Sigmoid colon (tissue), 7 donors: ENCODE results near the gene NR2F1-AS1. TPM values are rescaled to one million over a fixed set of nuclear protein-coding genes. Genes with fewer than 3 reads are reported as not detected.

Source experiments
- DNase-seq: peaks from one replicate; pipeline ENCODE4 v3.0.0-alpha.2; 2019
- H3K27ac ChIP-seq, 4 donors: fragments of 200-600 bp; sonication (generic); one replicate each; pipeline ENCODE4 v1.5.1; 2016 to 2019; ENCODE audit warnings: mild to moderate bottlenecking in 1 of 4
- H3K27me3 ChIP-seq, 3 donors: fragments of 200-600 bp; sonication (generic); one replicate each; pipeline ENCODE4 v1.5.1; 2019; ENCODE audit warnings: mild to moderate bottlenecking in 1 of 3
- H3K36me3 ChIP-seq, 4 donors: fragments of 200-600 bp; sonication (generic); one replicate each; pipeline ENCODE4 v1.5.1; 2016 to 2019
- H3K4me1 ChIP-seq, 4 donors: fragments of 200-600 bp; sonication (generic); one replicate each; pipeline ENCODE4 v1.5.1; 2017 to 2019
- H3K4me3 ChIP-seq, 4 donors: fragments of 200-600 bp; sonication (generic); one replicate each; pipeline ENCODE4 v1.5.1; 2017 to 2019; ENCODE audit warnings: mild to moderate bottlenecking in 2 of 4, moderate library complexity in 1 of 4
- H3K9me3 ChIP-seq, 4 donors: fragments of 200-600 bp in 3 of 4; sonication (generic) in 3 of 4; one replicate each; pipeline versions ENCODE4 v1.5.1 to v1.6.1; 2013 to 2019
- CTCF ChIP-seq, 4 experiments: fragments of 450-650 bp in 3 of 4; fragments of 200-600 bp in 1 of 4; IDR thresholded peaks; one replicate each; pipeline ENCODE4 v1.5.1; 2016 to 2019; ENCODE audit warnings: antibody characterized with exemption in 4 of 4, mild to moderate bottlenecking in 3 of 4, moderate library complexity in 2 of 4
- EP300 ChIP-seq, 4 donors: sonication (generic); formaldehyde crosslinking; IDR thresholded peaks; one replicate each; pipeline ENCODE4 v1.6.1; 2017; ENCODE audit warnings: antibody characterized with exemption in 4 of 4
- POLR2A ChIP-seq, 2 donors: fragments of 450-650 bp; IDR thresholded peaks; one replicate each; pipeline ENCODE4 v1.6.1; 2016; ENCODE audit warnings: antibody characterized with exemption in 2 of 2, mild to moderate bottlenecking in 2 of 2, moderate library complexity in 2 of 2
- POLR2AphosphoS5 ChIP-seq, 4 donors: sonication (generic); formaldehyde crosslinking; IDR thresholded peaks; one replicate each; pipeline ENCODE4 v1.6.1; 2017; ENCODE audit warnings: antibody characterized with exemption in 4 of 4
- WGBS, 2 donors: extraction: QIAGEN DNeasy Blood & Tissue Kit; methylation state at CpG; one replicate each; pipeline ENCODE4 v1.1.7; 2013; 5-methylcytosine and 5-hydroxymethylcytosine counted together
- intact Hi-C: fragments of 100-400 bp; cut with DNase I; formaldehyde crosslinking; loops from one replicate; pipeline ENCODE4 v1.15.1; 2023
- polyA plus RNA-seq, 3 donors: library from polyadenylated mRNA; stranded (reverse); fragments of 200-250 nt; gene quantifications; one replicate each; pipeline ENCODE4 v1.2.3, GENCODE V29; 2013
- total RNA-seq, 4 donors: library from RNA; depleted of rRNA; stranded (reverse); fragments of >200 nt; gene quantifications; one replicate each; pipeline ENCODE4 v1.1.0, GENCODE V29; 2016
- donor health status: healthy with polysubstance abuse.
- donor health status: Bipolar disorder and iron deficiency.
- donor health status: healthy.

The NR2F1-AS1 gene
- total and polyA plus RNA-seq, 7 donors, result 1.4 to 15.2 (median 8.9) TPM

- DNase-seq, result no peak
- peaks cover 0 to 22% (median 18%) of the 10 kb centered on the region in 4 donors for H3K4me1 ChIP-seq
- no peaks in the 10 kb centered on the region for H3K9me3 ChIP-seq
- H3K36me3 ChIP-seq, result no peaks in the 10 kb centered on the region
- H3K4me3 ChIP-seq, result no peak overlapping the region
- 8 to 11% methylated on average over 19 of the region's 19 CpGs for WGBS, 2 donors
- H3K27me3 ChIP-seq, result peaks cover 39 to 100% (median 77%) of the 10 kb centered on the region in 3 donors
- intact Hi-C loops, result no loop called here
- TF ChIP-seq EP300 (IDR thresholded peaks at IDR 0.05), result no peak
- TF ChIP-seq POLR2A (IDR thresholded peaks at IDR 0.05), result no peak
- peak in 1 of 4 experiments; percentile 22 for TF ChIP-seq CTCF (IDR thresholded peaks at IDR 0.05)
- peak in 1 of 4 donors; percentile 12 for TF ChIP-seq POLR2AphosphoS5 (IDR thresholded peaks at IDR 0.05)
- peak overlapping the region in 1 of 4 donors; percentile 68 for H3K27ac ChIP-seq
Measured at GRCh38 chr5:93607367-93608258, 26.6 kb upstream of the NR2F1-AS1 start.

- Histone ChIP-seq H3K27ac (no peak overlapping the region), H3K9me3 (no peaks in the 10 kb centered on the region), H3K4me3 (no peak overlapping the region), H3K36me3 (no peaks in the 10 kb centered on the region), H3K27me3 (peaks cover 32 to 100% (median 64%) of the 10 kb centered on the region in 3 donors), H3K4me1 (peaks cover 0 to 15% (median 10%) of the 10 kb centered on the region in 4 donors)
- TF ChIP-seq POLR2AphosphoS5 (IDR thresholded peaks at IDR 0.05) (no peak), POLR2A (IDR thresholded peaks at IDR 0.05) (no peak), CTCF (IDR thresholded peaks at IDR 0.05) (no peak), EP300 (IDR thresholded peaks at IDR 0.05) (no peak)
- DNase-seq, result no peak
- intact Hi-C loops, result no loop called here
Measured at GRCh38 chr5:93606382-93606752, 25.3 kb upstream of the NR2F1-AS1 start.

GRCh38 chr5:93604644-93605515, 23.9 kb upstream of the NR2F1-AS1 start:
- Histone ChIP-seq H3K36me3 (no peaks in the 10 kb centered on the region), H3K27me3 (peaks cover 24 to 98% (median 50%) of the 10 kb centered on the region in 3 donors), H3K4me1 (peaks cover 0 to 15% (median 10%) of the 10 kb centered on the region in 4 donors), H3K4me3 (no peak overlapping the region), H3K9me3 (no peaks in the 10 kb centered on the region), H3K27ac (peak overlapping the region in 1 of 4 donors; percentile 80)
- 23 to 31% methylated on average over 10 of the region's 10 CpGs for WGBS, 2 donors
- DNase-seq, result no peak
- intact Hi-C loops, result no loop called here
- TF ChIP-seq POLR2A (IDR thresholded peaks at IDR 0.05) (no peak), EP300 (IDR thresholded peaks at IDR 0.05) (no peak), POLR2AphosphoS5 (IDR thresholded peaks at IDR 0.05) (no peak), CTCF (IDR thresholded peaks at IDR 0.05) (no peak)

- DNase-seq, result peak; percentile 71
- H3K9me3 ChIP-seq, result no peaks in the 10 kb centered on the region
- H3K36me3 ChIP-seq, result no peaks in the 10 kb centered on the region
- peaks cover 0 to 15% (median 10%) of the 10 kb centered on the region in 4 donors for H3K4me1 ChIP-seq
- peaks cover 16 to 95% (median 42%) of the 10 kb centered on the region in 3 donors for H3K27me3 ChIP-seq
- 10 to 14% methylated on average over 58 of the region's 58 CpGs for WGBS, 2 donors
- no peak for TF ChIP-seq POLR2A (IDR thresholded peaks at IDR 0.05)
- TF ChIP-seq EP300 (IDR thresholded peaks at IDR 0.05), result no peak
- TF ChIP-seq POLR2AphosphoS5 (IDR thresholded peaks at IDR 0.05), result no peak
- no peak for TF ChIP-seq CTCF (IDR thresholded peaks at IDR 0.05)
- H3K4me3 ChIP-seq, result peak overlapping the region in 3 of 4 donors; percentile 20 to 39 (median 35)
- intact Hi-C loops, result no loop called here
- peak overlapping the region in 1 of 4 donors; percentile 80 for H3K27ac ChIP-seq
Measured at GRCh38 chr5:93603793-93604643, 23.0 kb upstream of the NR2F1-AS1 start.
